AG04449 (cell line): Measurements from ENCODE around the gene RASL10A.

Source experiments
- CTCF ChIA-PET: fragments of 350-600 bp; formaldehyde crosslinking; extraction: SDS; loops from one replicate; lab custom pipeline; 2021; ENCODE audit warnings: antibody characterized with exemption; lab: Yijun Ruan, JAX
- POLR2A ChIA-PET: fragments of 400-600, 350-600 bp; formaldehyde crosslinking; extraction: SDS; loops from one replicate; lab custom pipeline; 2020; ENCODE audit warnings: antibody characterized with exemption, inconsistent platforms; lab: Yijun Ruan, JAX
- DNase-seq: peaks from one replicate; pipeline ENCODE4 v3.0.0-alpha.2; 2010; ENCODE audit warnings: low read depth, low spot score
- H3K4me3 ChIP-seq: 2 replicates; pipeline ENCODE4 v1.5.1; 2011; ENCODE audit warnings: low read depth, mild to moderate bottlenecking, control low read depth, low read length
- CTCF ChIP-seq: IDR thresholded peaks from one replicate; pipeline ENCODE4 v1.5.1; 2011; ENCODE audit warnings: mild to moderate bottlenecking, moderate library complexity, low read length, control low read depth, inconsistent platforms; ENCODE audit not compliant: insufficient read depth; ENCODE audit errors: missing control alignments

The RASL10A gene

DNA sequence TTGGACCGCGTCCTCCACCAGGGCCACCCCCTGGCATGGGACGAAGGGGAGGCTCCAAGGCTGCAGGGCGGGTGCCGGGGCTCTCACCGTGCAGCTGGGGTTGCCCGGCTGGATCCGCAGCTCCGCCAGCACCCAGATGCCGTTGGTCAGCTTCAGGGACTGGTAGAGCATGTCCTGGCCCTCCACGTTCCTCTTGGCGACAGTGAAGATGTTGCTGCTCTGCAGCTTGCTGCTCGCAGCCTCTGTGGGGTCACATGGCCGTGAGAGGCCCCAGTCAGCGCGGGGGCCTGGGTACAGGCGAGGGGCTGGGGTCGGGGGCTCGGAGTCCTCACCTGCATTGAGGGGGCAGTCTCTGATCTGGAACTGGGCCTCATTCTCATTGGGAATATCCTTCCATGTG is 14.8 kb upstream of the RASL10A start:
- no peak overlapping the region for H3K4me3 ChIP-seq
- no peak for DNase-seq
- CTCF ChIA-PET = no interaction called here
- TF ChIP-seq CTCF = no peak
- POLR2A ChIA-PET = no interaction called here

DNA sequence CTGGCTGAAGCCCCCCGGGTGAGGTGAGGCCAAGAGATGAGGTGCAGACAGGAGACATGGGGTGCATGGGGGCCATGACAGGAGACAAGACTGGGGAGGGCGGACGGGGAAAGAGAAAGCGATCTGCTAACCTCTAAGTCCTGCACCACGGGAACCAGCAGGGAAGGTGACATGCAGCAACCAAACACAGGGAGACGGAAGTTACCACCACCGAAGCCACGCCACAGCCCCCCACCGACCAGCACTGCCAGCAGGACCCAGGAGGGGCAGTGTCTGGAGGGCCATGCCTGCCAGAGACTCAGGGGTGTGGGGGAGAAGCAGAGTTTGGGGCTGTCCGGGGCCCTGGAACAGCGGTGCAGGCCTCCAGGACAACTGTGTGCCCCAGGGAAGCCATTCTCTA is 14.1 kb upstream of the RASL10A start:
- no peak for DNase-seq
- TF ChIP-seq CTCF = no peak
- ChIA-PET CTCF (no interaction called here), POLR2A (no interaction called here)
- H3K4me3 ChIP-seq = no peak overlapping the region

DNA sequence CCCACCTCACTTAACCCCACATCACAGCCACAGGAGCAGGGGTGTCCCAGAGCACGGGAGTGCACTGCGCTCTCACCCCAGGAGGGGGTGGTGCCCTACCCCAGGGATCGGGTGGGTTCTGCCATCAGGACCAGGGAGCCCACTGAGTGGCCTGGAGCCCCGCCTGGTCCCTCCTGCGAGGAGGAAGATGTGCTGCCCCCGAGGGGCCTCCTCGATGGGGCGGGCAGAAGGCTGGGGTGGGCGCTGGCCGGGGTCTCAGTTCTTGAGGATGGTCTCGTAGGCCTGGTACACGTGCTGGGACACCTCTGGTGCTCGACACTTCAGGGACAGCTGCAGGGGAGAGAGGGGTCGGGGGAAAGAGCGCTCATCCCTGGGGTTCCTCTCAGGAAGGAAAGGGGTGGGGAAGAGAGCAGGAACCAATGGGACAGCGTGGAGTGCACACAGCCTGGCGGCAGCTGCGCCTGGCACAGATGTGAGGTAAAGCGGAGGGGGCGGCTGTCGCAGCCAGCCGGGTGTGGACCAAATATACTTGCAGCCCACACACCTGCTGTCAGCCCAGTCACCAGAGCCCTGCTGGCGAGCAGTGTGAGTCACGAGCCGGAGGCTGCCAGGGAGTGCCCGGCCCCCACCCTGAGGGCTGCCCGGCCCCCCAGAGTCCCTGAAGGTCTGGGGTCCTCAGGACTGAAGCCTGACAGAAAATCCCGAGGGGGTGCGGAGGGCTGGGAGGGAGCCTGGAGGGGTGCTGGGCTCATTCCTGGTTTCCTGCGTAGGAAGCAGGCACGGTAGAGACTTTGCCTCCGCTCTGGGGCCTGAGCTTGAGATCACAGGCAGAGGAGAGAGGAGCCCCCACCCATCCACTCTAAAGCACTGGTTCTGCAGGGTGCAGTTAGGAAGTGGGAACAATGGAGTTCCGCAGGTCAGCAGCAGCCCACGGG is 13.3 kb upstream of the RASL10A start:
- POLR2A ChIA-PET = no interaction called here
- CTCF ChIA-PET = interaction anchor here (2.1 kb wide), 1 partner anchor 16 kb away, joined by 6 read pairs; no protein-coding TSS in a partner anchor
- no peak for TF ChIP-seq CTCF
- DNase-seq = no peak
- H3K4me3 ChIP-seq = no peak overlapping the region

DNA sequence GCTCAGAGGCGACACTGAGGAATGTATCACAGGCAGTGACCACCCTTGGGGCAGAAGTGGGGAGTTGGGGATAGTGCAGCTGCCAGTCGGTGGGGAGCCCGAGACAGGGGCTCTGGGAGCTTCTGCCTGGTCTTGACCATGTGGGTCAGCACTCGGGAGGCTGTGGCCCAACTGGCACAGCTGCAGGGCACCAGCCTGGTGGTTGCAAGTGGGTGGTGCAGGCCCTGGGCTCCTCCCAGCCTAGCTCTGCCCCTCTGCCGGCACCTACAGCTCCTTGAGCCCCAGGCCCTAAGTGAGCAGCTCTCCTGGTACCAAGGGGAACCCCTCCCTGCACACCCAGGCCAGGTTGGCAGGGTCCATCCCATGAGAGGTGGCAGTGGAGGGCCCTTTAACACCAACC is 12.6 kb upstream of the RASL10A start:
- no peak overlapping the region for H3K4me3 ChIP-seq
- CTCF ChIA-PET = interaction anchor here (2.1 kb wide), 1 partner anchor 15 kb away, joined by 6 read pairs; no protein-coding TSS in a partner anchor
- no peak for DNase-seq
- POLR2A ChIA-PET = no interaction called here
- TF ChIP-seq CTCF = no peak

DNA sequence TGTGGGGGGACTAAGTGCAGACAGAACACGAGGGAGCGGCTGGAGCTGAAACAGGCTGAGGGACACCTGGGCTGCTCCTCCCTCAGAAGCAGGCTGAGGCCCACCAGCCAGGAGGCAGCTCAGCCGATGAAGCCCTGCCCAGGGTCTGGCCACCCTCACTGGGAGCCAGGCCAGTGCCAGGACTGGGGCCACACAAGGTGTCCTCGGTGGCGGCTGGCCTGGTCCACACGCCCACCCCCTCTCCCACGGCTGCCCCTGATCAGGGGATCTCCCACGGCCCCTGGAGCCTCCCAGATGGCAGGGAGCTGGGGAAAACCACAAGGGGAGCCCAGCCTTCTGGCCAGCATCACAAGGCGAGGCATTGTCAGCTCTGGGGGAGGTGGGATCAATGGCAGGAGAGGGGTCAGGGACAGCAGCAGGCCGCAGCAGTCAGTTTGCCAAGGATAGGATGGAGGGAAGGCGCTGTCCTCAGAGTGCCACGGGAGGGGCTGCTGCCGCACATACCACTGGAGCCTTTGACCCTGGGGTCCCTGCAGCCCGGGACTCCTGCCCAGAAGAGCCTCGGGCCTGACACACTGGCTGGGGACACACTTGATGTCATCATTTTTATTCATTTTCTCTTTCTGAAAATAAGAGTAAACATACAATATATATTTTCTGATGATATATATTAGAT is 11.7 kb upstream of the RASL10A start:
- no peak for TF ChIP-seq CTCF
- no peak for DNase-seq
- CTCF ChIA-PET = interaction anchor here (1.5 to 2.1 kb wide), 2 partner anchors 14 to 21 kb away, joined by 3 to 6 read pairs; no protein-coding TSS in a partner anchor
- H3K4me3 ChIP-seq = no peak overlapping the region
- POLR2A ChIA-PET = interaction anchor here (0.6 kb wide), 1 partner anchor 1444 kb away, joined by 3 read pairs; no protein-coding TSS in a partner anchor

GRCh38 chr22:29326481-29326880 is 11.0 kb upstream of the RASL10A start:
- CTCF ChIA-PET = interaction anchor here (1.5 to 2.1 kb wide), 3 partner anchors 13 to 21 kb away, joined by 3 to 7 read pairs (median 6); no protein-coding TSS in a partner anchor

More at GRCh38 chr22:29326481-29326880, 11.0 kb upstream of the RASL10A start:
- no peak for TF ChIP-seq CTCF
- no peak for DNase-seq
- POLR2A ChIA-PET = no interaction called here
- no peak overlapping the region for H3K4me3 ChIP-seq
